Measurements from ENCODE around the gene HAPLN1.

Gene HAPLN1

DNA sequence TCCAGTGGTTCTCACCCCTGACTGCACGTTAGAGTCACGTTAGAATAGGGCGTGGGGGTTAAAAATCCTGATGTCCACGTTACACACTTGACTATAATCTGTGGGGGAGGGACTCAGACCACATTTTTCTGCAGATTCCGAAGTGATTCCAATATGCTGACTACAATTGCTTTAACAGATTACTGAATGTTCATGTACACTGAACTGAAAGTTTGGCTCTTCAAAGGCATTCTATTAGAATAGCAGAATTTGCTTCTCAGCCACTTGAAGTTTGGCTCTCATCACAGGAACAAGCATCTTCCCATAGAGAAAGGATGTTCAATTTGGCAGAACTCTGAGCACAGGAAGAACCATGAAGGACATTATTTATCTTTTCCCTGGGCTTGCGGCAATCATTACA lies 84.5 kb downstream of the HAPLN1 start:
- no peak for FAIRE-seq

DNA sequence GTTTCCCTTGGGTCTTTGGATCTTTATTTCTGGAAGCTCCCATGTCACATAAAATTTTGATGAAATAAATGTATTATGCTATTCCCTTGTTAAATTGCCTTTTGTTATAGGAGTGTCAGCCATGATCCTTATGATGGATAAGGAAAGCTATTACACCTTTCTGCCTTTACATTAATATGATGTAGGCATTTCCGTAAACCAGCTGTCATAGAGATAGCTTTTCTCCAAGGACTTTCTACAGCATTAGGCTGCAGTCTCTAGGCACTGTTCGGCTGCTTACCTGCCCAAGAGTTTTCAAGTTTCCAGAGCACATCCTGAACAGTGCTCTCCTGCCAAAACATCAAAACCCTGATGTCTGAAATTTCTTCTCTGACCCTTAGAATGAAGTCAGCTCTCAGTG lies 87.4 kb downstream of the HAPLN1 start:
- no peak for FAIRE-seq

DNA sequence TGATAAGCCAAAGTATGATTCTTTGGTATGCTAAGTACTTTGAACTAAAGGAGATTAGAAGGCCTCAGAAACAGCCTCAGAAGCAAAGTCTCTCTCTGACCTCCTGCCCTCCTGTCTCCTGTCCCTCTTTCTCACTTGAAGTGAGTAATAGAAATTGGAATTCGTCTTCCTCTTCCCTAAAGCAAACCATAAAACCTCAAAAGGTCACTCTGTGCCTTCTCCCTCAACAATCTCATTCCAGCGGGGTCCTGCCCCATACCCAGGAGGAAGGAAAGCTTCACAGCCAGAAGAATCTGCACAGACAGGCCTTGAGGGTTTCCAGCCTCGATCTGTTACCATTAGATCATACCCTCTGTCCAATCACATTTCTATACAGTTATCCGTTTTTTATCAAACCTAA lies 87.8 kb downstream of the HAPLN1 start:
- no peak for FAIRE-seq

DNA sequence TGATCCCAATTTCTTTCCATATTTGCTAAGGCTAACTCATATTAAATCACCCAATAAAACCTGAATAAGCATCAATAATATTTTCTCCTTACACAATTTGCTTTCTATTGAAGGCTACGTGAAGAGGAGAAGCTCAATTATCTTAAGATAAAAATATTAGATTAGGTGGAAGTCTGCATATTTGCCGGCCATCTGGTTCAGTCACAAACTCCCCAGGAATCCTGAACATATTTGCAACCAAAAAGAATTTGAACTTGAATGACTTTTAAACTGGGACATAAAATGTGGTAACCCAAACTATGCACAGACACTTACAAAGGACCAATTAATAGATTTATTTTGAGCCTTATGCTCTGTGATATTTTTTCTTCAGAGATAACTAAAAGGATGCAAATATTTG lies 92.3 kb downstream of the HAPLN1 start:
- no peak for FAIRE-seq

DNA sequence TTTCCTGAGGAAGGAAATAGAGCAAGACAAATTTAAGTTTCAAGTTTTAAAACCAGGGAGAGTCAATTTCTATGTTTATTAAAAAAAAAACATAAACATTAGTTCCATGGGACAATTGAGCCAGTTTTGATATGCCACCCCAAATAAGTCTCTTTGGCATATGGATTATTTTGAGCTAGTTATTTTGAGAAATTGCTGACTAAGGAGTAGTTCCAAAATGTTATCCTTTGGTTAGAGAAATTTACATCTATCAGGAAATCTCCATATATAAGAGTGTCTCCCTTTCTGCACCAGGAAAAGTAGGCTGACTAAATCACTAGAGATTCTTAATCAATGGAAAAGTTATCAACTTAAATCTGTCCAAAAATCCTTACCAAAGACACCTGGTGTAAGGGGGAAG lies 105.8 kb downstream of the HAPLN1 start:
- FAIRE-seq: no peak

DNA sequence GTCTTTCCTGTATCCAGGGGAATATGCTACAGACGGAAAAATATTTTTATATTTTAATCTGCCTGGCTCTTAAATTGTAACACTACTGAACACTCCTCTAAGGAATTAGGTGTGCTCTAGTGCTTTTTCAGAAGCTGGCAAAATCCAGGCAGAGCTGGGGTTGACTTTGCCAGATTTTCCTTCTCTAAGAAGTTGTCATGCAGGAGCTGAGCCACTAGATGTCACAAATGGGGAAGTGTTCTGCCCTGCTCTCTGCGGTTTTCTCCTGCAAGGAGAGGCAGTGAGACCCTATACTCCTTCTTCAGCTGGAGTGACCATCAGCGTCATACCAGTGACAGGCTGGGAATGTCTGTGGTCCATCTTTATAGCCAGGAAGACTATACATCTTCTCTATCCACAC lies 112.5 kb downstream of the HAPLN1 start:
- no peak for FAIRE-seq

DNA sequence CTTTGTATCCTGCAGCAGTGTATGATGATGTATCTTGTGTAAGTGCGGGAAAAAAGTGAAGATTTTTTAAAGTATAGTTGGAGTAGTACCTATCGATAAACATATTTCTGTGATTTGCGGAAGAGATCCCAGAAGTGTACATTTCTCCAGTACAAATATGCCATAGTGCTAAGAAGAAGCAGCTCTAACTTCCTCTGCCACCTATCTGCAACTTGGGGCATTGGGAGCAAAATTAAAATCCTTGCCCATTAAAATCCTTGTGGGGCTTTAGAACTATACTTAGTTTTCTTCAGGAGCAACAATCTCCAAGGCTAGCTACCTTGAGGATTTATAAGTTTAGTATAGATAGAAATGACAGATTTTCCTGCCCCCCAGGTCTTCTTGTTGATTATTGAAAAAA lies 125.4 kb downstream of the HAPLN1 start:
- no peak for FAIRE-seq

DNA sequence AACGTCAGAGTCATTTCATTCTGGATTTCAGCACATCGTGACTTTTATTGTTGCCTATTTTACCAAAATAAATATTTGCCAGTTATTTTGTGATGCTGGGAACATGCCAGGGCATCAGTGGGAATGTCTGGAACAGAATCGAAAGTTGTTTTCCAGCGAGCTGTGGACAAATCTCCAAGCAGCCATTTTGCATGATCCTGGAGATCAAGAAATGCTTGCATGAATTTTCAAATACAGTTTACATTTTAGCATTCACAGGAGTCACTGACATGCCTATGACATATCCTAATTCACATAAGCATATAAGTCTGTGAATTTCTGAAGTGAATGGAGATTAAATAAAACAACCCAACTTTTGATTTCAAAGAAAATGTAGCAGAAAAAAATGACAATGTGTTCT lies 129.7 kb downstream of the HAPLN1 start:
- no peak for FAIRE-seq

DNA sequence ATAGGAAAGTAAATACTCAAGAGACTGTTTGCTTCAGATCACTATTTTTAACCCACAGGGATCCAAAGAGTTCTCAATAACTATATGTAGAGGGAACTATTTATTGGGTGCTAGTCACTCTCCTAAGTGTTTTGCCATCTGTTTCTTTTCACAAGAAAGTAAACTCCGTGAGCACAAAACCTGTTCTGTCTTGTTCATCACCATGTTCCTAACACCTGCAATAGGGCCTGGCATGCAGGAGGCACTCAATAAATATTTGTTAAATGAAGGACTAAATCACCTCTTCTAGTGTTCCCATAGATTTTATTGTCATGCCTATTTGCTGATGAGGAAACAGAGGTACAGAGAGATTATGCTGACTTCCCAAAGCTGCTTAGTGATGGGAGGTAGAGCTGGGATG lies 130.9 kb downstream of the HAPLN1 start:
- no peak for FAIRE-seq

Measured in TTC549 (cell line).